ENCODE results near the gene KLHL40. TPM values are rescaled to one million over a fixed set of nuclear protein-coding genes. Genes with fewer than 3 reads are reported as not detected.

The KLHL40 gene
- polyA plus RNA-seq, 1 donor from 2014 or later, result not detected

GRCh38 chr3:42666577-42666998 lies 18.7 kb upstream of the KLHL40 start:
- H3K9ac ChIP-seq (ENCODE audit: low read length), result no peak overlapping the region

GRCh38 chr3:42667096-42667522 lies 18.2 kb upstream of the KLHL40 start:
- H3K36me3 ChIP-seq (ENCODE audit: insufficient read depth, low read length), result no peaks in the 10 kb centered on the region
- no peaks in the 10 kb centered on the region for H3F3A ChIP-seq (ENCODE audit: insufficient read depth, low read length, poor library complexity, severe bottlenecking)
- H2AFZ ChIP-seq (ENCODE audit: low read depth, low read length), result no peak overlapping the region
- no peak overlapping the region for H3K9ac ChIP-seq (ENCODE audit: low read length)
- no peaks in the 10 kb centered on the region for H3K79me2 ChIP-seq (replicated peaks; ENCODE audit: insufficient read depth, low read length)
- no peak overlapping the region for H3K27ac ChIP-seq (ENCODE audit: low read length)
- no peaks in the 10 kb centered on the region for H3K9me2 ChIP-seq (ENCODE audit: insufficient read depth, low read length)
- no peak overlapping the region for H3K4me3 ChIP-seq (ENCODE audit: low read length)
- H3K9me3 ChIP-seq (ENCODE audit: low read length), result no peaks in the 10 kb centered on the region
- no peak overlapping the region for H3K4me2 ChIP-seq (ENCODE audit: low read length)
- H3K27me3 ChIP-seq (ENCODE audit: insufficient read depth, low read depth, low read length), result no peaks in the 10 kb centered on the region
- no peaks in the 10 kb centered on the region for H4K20me1 ChIP-seq (ENCODE audit: insufficient read depth)
- no peak for TF ChIP-seq TAF1 (IDR thresholded peaks at IDR 0.05; ENCODE audit: low read depth)
- no peak for TF ChIP-seq EZH2 (IDR thresholded peaks at IDR 0.05; ENCODE audit: borderline replicate concordance, insufficient read depth, low read length, poor library complexity, severe bottlenecking)
- TF ChIP-seq SMC3 (conservative IDR thresholded peaks at IDR 0.05; ENCODE audit: poor library complexity), result no peak
- TF ChIP-seq EP300 (conservative IDR thresholded peaks at IDR 0.05; ENCODE audit: poor library complexity, severe bottlenecking), result no peak
- TF ChIP-seq REST (IDR thresholded peaks at IDR 0.05; ENCODE audit: borderline replicate concordance), result no peak
- TF ChIP-seq POLR2AphosphoS5 (IDR thresholded peaks at IDR 0.05), result no peak

More at GRCh38 chr3:42666577-42666998, 18.7 kb upstream of the KLHL40 start:
- Histone ChIP-seq H3K27me3 (ENCODE audit: insufficient read depth, low read depth, low read length) (no peaks in the 10 kb centered on the region), H3K4me3 (ENCODE audit: low read length) (no peak overlapping the region), H3K4me2 (ENCODE audit: low read length) (no peak overlapping the region), H3K9me3 (ENCODE audit: low read length) (no peaks in the 10 kb centered on the region), H3F3A (ENCODE audit: insufficient read depth, low read length, poor library complexity, severe bottlenecking) (no peaks in the 10 kb centered on the region), H4K20me1 (ENCODE audit: insufficient read depth) (no peaks in the 10 kb centered on the region), H3K79me2 (replicated peaks; ENCODE audit: insufficient read depth, low read length) (no peaks in the 10 kb centered on the region), H3K9me2 (ENCODE audit: insufficient read depth, low read length) (no peaks in the 10 kb centered on the region), H2AFZ (ENCODE audit: low read depth, low read length) (no peak overlapping the region), H3K36me3 (ENCODE audit: insufficient read depth, low read length) (no peaks in the 10 kb centered on the region), H3K27ac (ENCODE audit: low read length) (no peak overlapping the region)
- TF ChIP-seq REST (IDR thresholded peaks at IDR 0.05; ENCODE audit: borderline replicate concordance), result no peak
- TF ChIP-seq CTCF (IDR thresholded peaks at IDR 0.05; ENCODE audit: poor library complexity, severe bottlenecking), result no peak
- no peak for TF ChIP-seq TAF1 (IDR thresholded peaks at IDR 0.05; ENCODE audit: low read depth)
- TF ChIP-seq MXI1 (conservative IDR thresholded peaks at IDR 0.05; ENCODE audit: poor library complexity, severe bottlenecking), result no peak
- no peak for TF ChIP-seq RAD21 (conservative IDR thresholded peaks at IDR 0.05)
- no peak for TF ChIP-seq POLR2AphosphoS5 (IDR thresholded peaks at IDR 0.05)
- no peak for TF ChIP-seq EZH2 (IDR thresholded peaks at IDR 0.05; ENCODE audit: borderline replicate concordance, insufficient read depth, low read length, poor library complexity, severe bottlenecking)
- TF ChIP-seq EP300 (conservative IDR thresholded peaks at IDR 0.05; ENCODE audit: poor library complexity, severe bottlenecking), result no peak
- no peak for TF ChIP-seq SMC3 (conservative IDR thresholded peaks at IDR 0.05; ENCODE audit: poor library complexity)
